Measurements from ENCODE around the gene NUB1.

The NUB1 gene

DNA sequence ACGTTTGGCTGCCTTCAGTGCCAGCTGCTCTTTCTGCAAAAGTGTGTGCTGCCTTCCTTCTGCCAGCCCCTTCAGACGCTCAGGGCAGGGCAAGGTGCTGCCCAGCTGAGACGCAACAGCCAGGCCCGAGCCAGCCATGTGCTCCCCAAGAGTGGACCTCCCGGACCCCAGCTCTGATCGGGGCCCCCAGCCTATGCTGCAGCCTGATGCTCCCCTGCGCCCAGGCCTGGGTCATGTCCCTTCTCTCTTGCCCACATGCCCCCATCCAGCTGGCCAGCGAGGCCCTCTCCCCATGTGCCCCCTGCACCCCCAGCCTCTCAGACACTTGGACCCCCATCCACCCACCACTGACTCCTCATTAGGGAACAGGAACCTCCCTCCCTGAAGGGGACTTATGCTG, 50.4 kb downstream of the NUB1 start:
- DNase-seq = no peak

GRCh38 chr7:151392426-151392825, 50.8 kb downstream of the NUB1 start:
- no peak for DNase-seq

DNA sequence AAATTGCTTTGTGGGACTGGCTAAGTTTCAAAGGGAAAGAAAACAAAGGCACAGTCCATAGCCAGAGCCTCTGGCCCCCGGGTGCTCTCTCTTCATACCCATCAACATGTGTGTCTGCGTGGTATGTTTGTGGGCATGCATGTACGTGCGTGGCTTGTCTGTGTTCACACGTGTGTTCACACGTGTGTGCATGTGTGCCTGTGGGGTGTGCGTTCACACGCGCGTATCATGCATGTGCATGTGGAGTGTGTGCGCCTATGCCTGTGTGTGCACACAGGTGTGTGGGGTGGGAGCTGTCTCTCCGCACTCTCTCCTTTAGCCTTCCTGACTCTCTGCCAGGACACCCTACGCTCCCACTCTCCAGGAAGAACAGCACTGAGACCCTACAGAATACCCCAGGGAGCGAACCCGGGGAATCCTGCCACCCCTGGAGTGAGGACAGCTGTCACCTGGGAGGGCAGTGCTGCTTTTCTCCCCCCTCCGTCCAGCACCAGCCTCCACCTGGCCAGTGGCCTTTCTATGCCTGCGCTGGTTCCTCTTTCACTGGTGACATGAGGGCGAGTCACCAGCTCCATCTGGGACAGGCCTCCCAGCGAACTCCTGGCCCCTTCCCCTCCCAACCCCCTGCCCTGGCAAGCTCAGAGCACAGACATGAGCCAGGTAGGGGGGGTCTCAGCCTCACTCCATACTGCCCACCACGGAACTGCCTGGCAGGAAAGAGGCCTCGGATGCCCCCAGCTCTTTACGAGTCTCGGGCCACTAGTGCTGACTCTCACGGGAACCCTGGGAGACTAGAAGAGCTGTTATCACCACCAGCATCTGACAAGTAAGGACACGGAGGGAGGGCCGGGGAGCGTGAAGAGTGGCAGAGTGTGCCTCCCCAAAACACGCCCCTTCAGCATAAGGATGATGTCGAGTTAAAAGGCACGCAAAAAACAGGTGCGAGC, 51.7 kb downstream of the NUB1 start:
- DNase-seq = no peak

GRCh38 chr7:151394076-151395035, 52.7 kb downstream of the NUB1 start:
- DNase-seq = no peak

- no peak for DNase-seq
Observed at GRCh38 chr7:151395036-151395367, 53.4 kb downstream of the NUB1 start.

DNA sequence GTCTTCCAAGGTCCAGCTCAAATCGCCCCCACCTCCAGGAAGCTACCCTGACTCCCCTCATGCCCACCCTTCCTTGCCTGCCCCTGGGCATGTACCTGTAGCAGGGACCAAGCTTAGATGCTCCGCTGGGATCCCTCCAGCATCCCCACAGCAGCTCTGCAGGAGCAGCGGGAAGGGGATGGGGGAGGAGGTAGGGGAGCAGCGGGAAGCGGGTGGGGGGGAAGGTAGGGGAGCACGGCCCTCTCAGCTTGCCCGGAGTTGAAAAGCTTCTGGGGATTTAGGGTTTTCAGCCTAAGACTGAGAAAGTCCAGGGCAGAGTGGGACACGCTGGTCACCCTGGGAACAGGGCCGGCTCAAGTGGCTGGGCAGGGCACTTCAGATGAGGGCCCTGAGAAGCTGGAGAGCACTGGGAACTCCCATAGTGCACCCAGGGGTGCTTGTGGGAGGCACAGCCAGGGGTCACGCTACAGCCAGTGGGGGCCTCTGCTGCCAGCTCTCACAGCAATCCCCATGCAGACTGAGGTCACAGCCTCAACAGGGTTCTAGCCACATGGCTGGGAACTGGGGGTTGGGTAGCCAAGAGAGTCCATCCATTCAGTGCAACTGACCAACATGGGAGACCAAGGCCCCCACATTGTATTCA, 54.8 kb downstream of the NUB1 start:
- DNase-seq = no peak

DNA sequence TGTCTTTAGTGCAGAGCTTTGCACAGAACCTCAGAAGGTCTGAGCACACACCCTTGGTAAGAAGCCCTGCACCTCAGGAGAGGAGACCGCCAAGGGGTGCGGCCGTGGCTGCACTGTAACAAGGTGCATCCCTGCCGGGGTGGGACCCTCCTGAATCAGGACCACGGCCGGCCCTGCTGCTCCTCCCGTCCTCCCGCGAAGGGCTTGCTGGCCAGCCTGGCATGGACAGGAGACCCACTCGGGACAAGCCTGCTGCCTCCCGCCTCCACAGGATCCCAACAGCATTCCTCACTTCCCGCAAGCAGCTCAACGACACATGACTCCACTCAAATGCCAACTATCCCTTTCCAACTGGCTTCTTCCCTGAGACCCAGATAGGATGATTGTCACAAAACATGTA, 55.4 kb downstream of the NUB1 start:
- no peak for DNase-seq

DNA sequence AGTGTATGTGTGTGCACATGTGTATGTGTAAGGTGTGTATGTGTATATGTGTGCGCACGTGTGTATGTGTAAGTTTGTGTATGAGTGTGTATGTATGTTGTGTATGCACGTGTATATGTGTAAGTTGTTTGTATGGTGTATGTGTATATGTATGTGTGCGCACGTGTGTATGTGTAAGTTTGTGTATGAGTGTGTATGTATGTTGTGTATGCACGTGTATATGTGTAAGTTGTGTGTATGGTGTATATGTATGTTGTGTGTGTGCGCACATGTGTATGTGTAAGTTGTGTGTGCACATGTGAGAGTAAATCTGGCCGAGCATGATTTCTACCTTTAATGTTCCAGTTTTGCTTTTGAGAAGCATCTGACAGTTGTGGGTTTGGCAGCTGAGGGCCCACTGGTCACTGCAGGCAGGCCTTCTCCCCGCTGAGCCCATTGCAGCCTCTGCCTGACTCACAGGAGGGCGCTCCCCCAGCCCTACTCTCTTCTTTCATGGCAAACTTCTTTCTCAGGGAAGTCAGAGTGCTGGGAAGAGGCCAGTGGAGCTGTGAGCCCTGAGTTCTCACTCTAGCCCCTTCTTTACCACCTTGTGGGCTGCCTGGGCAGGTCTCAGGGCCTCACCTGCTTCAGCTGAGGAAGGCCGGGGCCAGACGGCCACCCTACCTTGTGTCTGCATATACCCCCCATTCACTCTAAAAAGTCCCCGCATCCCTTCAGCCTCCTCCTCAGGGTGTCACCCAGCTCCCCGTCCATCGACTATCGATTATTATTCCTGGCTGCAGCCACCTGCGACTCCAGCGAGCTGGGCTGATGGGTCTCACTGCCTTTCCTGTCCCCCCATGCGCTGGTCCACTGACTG, 57.1 kb downstream of the NUB1 start:
- DNase-seq = no peak

- no peak for DNase-seq
Observed at GRCh38 chr7:151399305-151399601, 57.6 kb downstream of the NUB1 start.

GRCh38 chr7:151399906-151400305, 58.3 kb downstream of the NUB1 start:
- DNase-seq = no peak

DNA sequence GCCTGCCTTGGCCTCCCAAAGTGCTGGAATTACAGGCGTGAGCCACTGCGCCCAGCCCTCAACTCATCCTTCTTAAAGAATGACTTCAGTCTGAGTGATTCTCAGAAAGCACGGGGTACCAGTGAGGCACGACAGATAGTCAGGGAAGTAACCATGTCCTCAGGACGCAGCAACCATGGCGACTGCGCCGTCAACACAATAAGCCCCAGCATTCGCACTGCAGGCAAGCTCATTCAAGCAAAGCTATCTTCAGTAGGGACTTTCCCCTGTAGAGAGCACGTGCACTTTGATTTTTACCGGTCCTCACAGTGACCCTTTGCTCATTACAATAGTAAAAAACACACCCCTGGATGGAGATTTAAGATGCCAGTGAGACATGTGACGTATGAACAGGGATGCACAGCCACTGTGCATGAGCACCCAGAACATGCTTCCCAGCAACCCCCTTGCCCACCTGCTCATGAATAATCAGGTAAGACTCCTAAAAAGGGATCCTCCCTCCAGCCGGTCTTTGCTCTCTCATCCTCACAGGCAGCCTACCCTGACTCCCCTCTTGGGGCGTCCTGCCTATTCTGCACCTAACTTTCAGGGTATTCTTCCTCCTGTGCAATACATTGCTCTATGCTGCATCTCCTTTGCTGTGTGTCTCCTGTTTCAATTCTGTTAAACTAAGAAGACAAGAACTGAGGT, 59.2 kb downstream of the NUB1 start:
- DNase-seq = no peak

DNA sequence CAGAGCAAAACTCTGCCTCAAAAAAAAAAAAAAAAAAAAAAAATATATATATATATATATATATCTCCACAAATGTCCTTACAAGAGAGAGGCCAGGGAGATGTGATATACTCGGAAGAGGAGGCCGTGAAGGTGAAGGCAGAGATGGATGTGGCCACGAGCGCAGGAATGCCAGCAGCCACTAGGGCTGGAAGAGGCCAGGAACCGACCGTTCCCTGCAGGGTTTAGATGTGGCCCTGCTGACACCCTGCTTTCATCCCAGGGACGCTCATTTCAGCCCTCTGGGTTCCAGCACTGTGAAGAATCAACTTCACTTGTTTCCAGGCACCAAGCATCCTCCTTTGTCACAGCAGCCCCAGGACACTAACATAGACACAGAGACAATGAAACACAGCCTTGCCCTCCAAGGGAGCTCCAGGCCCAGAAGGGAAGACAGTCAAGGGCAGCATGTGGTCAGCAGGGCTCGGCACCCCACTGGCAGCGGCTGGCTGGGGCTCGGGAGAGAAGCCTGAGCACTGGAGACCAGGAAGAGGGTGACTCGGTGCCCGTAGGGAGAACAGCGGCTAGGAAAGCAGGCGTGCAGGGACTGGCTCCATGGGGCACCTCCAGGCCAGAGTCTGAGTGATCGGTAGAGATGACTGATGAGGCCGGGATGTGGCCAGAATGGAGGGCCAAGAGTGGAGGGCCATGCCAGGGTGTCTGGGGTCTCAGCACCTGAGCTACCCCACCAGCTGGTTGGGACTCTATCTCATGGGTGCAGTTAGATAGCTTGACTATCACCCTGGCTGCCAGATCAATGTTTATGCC, 60.6 kb downstream of the NUB1 start:
- no peak for DNase-seq

DNA sequence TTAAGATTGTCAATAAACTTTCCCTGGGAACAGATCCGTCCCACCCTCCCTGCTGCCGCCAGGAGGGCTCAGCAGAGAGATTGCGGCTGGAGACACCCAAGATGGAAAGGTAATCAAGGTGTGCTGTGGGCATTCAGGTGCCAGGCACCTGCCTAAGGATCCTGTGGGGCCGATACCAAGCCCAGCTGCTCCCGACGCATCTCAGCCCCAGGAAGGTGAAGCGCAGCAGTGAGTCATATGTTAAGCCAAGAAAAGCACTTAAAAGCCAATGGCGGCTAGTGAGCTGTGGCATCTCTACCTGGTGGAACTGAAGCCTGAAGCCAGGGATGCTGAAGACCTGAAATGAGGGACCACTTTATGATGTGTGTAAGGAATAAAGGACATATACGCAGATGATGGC, 62.2 kb downstream of the NUB1 start:
- no peak for DNase-seq

GRCh38 chr7:151404216-151405011, 62.8 kb downstream of the NUB1 start:
- no peak for DNase-seq

DNA sequence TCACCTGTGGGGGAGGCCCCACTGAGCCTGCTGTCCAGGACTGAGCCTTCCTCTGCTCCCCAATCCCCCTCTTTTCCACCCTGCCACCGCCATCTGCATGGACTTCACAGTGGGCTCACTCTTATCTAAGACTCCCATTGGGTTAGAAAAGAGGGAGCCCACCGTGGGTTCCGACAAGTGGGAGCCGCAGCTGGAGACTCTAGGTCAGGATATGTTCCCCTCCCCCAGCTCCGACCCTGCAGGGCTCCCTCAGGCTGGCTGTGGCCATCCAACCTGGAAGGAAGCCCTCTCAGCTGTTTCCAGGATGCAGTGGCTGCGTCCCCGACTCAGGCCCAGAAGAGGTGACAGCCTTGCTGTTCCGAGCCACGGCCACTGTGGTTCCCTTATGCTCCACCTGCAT, 63.4 kb downstream of the NUB1 start:
- DNase-seq = no peak

DNA sequence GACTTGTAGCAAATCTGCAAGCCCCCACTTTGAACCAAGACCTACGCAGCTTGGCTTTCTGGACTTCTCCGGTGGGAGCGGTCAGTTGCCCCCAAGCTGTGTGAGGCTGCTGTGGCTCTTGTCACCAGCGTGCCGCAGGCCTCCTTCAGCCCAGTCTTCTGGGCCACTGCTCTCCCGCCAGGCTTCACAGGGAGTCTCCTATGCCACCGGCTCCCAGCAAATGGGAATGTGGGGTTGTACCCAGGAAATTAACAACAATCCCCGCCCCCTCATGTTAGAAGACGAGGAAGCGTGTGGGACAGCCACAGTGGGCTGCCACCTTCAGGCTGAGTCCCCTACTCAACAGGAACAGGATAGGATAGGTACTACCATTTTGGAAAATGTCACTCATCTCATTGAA, 64.0 kb downstream of the NUB1 start:
- DNase-seq = no peak

DNA sequence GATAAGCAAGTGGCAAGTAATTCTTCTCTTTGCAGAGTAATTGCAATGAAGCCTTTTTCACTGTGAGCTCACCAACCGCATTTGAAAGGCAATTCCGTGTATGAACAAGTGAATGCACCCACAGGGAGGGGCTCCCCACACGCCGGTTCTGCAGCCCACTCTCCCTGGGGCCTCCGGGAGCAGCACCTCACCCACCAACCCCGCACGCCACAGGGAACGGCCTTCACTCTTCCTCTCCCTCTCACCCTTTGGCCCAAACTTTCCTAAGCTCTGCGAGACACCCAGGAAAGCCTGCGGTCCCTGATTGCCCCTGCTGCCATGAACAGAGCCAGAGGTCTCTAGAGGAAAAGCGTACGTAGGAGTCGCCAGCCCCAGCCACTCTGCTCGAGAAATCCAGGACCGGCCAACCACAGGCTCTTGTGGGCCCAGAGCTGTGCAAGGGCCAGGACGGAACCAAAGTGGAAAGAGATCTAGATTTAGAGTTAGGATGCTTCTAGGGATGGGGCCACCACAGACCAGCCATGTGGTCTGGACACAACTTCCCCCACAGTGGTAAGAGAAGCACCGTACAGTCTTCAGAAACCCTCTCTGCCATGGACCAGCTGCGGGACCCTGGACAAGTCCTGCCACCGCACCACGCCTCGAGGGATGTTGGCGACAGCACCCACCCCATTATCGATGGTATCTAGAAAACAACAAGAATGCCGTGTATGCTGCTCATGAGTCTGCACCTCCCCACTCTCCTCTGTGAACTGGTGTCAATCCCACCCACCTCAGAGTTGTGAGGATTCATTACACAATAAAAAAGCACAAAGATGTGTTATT, 64.7 kb downstream of the NUB1 start:
- no peak for DNase-seq

DNA sequence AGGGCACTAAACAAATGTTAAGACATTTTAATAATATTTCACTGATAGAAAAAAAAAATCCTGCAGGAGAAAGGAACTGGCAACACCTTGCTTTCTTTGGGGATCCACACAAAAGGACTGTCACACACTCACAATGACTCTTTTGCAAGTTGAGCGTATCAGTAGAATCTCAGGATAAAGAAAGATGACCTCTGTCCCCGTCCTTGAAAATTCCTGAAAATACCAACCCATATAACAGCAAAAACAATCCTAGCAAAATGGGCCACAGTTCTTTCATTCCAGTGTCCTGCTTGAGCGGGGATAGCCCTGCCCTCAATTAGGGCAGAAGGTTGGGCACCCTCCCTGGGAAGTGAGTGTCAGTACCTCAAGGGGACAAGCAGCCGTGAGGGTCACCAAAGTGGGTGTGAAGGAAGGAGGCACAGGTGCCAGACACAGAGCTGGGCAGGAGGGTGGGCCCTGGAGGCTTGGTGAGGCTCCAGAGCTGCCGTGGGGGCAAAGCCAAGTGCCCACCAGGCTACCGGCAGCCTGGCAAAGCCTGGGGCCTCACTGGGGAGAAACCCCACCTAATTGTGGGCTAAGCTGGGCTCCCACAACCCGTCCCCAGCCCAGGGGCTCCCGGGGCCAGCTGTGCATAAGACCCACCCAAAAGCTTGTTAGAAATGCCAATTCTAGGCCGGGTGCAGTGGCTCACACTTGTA, 65.4 kb downstream of the NUB1 start:
- DNase-seq = no peak

- no peak for DNase-seq
Observed at GRCh38 chr7:151408498-151408838, 66.9 kb downstream of the NUB1 start.
